OCI-LY1 (cell line): ENCODE data around the gene CYFIP1.

ENCODE experiments used
- EZH2 ChIP-seq: fragments of 200-600 bp; sonication (generic), shearing (Covaris generic); IDR thresholded peaks from 2 replicates; pipeline ENCODE4 v1.8.0; 2017; ENCODE audit warnings: borderline replicate concordance, mixed run types, mild to moderate bottlenecking, antibody characterized with exemption, low read length, moderate library complexity, mixed read lengths
- TF ChIP-seq, protein P1 (sequence below): fragments of 200-600 bp; sonication (generic), shearing (Covaris generic); IDR thresholded peaks from 2 replicates; pipeline ENCODE4 v1.5.1; 2017; ENCODE audit warnings: mild to moderate bottlenecking, antibody characterized with exemption, low read length, moderate library complexity, mixed read lengths

DNA sequence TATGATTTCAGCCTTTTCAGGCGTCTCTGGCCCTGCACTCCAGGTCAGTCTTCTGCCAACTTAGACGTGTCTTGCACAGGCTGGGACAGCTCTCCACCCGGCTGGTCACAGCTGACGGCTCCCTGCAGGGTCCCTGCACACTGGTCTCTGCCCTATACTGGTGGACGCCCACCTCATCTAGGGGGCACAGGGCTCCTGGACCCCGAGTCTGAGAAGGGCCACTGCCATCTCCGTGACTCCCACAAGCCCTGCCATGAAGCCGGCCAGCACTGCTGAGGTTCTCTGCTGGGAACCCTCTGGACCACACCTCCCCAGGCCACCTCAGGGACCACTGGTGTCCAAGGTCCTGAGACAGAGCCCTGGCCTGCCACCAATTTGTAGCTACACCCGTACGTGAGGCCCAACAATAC, 40.5 kb downstream of the CYFIP1 start:
- TF ChIP-seq, protein P1, sequence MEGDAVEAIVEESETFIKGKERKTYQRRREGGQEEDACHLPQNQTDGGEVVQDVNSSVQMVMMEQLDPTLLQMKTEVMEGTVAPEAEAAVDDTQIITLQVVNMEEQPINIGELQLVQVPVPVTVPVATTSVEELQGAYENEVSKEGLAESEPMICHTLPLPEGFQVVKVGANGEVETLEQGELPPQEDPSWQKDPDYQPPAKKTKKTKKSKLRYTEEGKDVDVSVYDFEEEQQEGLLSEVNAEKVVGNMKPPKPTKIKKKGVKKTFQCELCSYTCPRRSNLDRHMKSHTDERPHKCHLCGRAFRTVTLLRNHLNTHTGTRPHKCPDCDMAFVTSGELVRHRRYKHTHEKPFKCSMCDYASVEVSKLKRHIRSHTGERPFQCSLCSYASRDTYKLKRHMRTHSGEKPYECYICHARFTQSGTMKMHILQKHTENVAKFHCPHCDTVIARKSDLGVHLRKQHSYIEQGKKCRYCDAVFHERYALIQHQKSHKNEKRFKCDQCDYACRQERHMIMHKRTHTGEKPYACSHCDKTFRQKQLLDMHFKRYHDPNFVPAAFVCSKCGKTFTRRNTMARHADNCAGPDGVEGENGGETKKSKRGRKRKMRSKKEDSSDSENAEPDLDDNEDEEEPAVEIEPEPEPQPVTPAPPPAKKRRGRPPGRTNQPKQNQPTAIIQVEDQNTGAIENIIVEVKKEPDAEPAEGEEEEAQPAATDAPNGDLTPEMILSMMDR, result no peak
- TF ChIP-seq EZH2, result no peak
